Measurements from ENCODE around the gene USP6NL. TPM values are rescaled to one million over a fixed set of nuclear protein-coding genes. Genes with fewer than 3 reads are reported as not detected.

USP6NL gene
- total and polyA plus RNA-seq, 9 of the 15 experiments (the other 6 are each of a cell fraction or from before 2014, with no cell fraction given) = 3.2 to 26.6 (median 19.8) TPM

GRCh38 chr10:11611248-11612020, at the start of gene USP6NL (continued):
- TF ChIP-seq, protein P1, sequence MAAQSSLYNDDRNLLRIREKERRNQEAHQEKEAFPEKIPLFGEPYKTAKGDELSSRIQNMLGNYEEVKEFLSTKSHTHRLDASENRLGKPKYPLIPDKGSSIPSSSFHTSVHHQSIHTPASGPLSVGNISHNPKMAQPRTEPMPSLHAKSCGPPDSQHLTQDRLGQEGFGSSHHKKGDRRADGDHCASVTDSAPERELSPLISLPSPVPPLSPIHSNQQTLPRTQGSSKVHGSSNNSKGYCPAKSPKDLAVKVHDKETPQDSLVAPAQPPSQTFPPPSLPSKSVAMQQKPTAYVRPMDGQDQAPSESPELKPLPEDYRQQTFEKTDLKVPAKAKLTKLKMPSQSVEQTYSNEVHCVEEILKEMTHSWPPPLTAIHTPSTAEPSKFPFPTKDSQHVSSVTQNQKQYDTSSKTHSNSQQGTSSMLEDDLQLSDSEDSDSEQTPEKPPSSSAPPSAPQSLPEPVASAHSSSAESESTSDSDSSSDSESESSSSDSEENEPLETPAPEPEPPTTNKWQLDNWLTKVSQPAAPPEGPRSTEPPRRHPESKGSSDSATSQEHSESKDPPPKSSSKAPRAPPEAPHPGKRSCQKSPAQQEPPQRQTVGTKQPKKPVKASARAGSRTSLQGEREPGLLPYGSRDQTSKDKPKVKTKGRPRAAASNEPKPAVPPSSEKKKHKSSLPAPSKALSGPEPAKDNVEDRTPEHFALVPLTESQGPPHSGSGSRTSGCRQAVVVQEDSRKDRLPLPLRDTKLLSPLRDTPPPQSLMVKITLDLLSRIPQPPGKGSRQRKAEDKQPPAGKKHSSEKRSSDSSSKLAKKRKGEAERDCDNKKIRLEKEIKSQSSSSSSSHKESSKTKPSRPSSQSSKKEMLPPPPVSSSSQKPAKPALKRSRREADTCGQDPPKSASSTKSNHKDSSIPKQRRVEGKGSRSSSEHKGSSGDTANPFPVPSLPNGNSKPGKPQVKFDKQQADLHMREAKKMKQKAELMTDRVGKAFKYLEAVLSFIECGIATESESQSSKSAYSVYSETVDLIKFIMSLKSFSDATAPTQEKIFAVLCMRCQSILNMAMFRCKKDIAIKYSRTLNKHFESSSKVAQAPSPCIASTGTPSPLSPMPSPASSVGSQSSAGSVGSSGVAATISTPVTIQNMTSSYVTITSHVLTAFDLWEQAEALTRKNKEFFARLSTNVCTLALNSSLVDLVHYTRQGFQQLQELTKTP (IDR thresholded peaks at IDR 0.05; ENCODE audit: low read depth in 1 of 2, partially characterized antibody in 2 of 2) = no peak
- TF ChIP-seq SAP30 (IDR thresholded peaks at IDR 0.05; ENCODE audit: borderline replicate concordance, insufficient read depth, low read depth, low read length, poor library complexity, severe bottlenecking) (peak; percentile 2), ELF1 (tag; IDR thresholded peaks at IDR 0.05) (peak; percentile 94), SPI1 (IDR thresholded peaks at IDR 0.05; ENCODE audit: borderline replicate concordance, low read depth, low read length) (no peak), HDAC2 (IDR thresholded peaks at IDR 0.05) (no peak), RB1 (IDR thresholded peaks at IDR 0.05; ENCODE audit: low read depth) (peak; percentile 87; the same call in 1 of the 2 replicates), MXI1 (IDR thresholded peaks at IDR 0.05; ENCODE audit: low read depth, low read length) (peak; percentile 50; the same call in 1 of the 2 replicates), MAZ (CRISPR knock-in tag; conservative IDR thresholded peaks at IDR 0.05 in 1 of 2, IDR thresholded peaks at IDR 0.05 in 1 of 2) (peak; percentile 55 to 96; a peak in 3 of 4 replicates), CREB1 (IDR thresholded peaks at IDR 0.05) (0 out of 2 replicates have a peak, but pooled peaks have one; percentile 22), CREB1 (CRISPR knock-in tag; IDR thresholded peaks at IDR 0.05) (no peak), ZSCAN32 (CRISPR knock-in tag; IDR thresholded peaks at IDR 0.05) (no peak), GATAD2B (IDR thresholded peaks at IDR 0.05; ENCODE audit: borderline replicate concordance) (peak; percentile 95; the same call in 1 of the 2 replicates), KDM2B (CRISPR knock-in tag; IDR thresholded peaks at IDR 0.05) (no peak), HDAC1 (IDR thresholded peaks at IDR 0.05) (peak in 1 of 2 experiments; percentile 16; a peak in 1 of 4 replicates), MECOM (CRISPR knock-in tag; IDR thresholded peaks at IDR 0.05) (peak; percentile 78), KDM5B (IDR thresholded peaks at IDR 0.05; ENCODE audit: insufficient replicate concordance, low read depth, low read length) (peak; percentile 42)
- TF ChIP-seq, protein P2, sequence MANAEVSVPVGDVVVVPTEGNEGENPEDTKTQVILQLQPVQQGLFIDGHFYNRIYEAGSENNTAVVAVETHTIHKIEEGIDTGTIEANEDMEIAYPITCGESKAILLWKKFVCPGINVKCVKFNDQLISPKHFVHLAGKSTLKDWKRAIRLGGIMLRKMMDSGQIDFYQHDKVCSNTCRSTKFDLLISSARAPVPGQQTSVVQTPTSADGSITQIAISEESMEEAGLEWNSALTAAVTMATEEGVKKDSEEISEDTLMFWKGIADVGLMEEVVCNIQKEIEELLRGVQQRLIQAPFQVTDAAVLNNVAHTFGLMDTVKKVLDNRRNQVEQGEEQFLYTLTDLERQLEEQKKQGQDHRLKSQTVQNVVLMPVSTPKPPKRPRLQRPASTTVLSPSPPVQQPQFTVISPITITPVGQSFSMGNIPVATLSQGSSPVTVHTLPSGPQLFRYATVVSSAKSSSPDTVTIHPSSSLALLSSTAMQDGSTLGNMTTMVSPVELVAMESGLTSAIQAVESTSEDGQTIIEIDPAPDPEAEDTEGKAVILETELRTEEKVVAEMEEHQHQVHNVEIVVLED (CRISPR knock-in tag; IDR thresholded peaks at IDR 0.05) = peak; percentile 85
- TF ChIP-seq, protein P3, sequence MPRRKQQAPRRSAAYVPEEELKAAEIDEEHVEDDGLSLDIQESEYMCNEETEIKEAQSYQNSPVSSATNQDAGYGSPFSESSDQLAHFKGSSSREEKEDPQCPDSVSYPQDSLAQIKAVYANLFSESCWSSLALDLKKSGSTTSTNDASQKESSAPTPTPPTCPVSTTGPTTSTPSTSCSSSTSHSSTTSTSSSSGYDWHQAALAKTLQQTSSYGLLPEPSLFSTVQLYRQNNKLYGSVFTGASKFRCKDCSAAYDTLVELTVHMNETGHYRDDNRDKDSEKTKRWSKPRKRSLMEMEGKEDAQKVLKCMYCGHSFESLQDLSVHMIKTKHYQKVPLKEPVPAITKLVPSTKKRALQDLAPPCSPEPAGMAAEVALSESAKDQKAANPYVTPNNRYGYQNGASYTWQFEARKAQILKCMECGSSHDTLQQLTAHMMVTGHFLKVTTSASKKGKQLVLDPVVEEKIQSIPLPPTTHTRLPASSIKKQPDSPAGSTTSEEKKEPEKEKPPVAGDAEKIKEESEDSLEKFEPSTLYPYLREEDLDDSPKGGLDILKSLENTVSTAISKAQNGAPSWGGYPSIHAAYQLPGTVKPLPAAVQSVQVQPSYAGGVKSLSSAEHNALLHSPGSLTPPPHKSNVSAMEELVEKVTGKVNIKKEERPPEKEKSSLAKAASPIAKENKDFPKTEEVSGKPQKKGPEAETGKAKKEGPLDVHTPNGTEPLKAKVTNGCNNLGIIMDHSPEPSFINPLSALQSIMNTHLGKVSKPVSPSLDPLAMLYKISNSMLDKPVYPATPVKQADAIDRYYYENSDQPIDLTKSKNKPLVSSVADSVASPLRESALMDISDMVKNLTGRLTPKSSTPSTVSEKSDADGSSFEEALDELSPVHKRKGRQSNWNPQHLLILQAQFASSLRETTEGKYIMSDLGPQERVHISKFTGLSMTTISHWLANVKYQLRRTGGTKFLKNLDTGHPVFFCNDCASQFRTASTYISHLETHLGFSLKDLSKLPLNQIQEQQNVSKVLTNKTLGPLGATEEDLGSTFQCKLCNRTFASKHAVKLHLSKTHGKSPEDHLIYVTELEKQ (CRISPR knock-in tag; IDR thresholded peaks at IDR 0.05) = no peak
